HT-29 (cell line): ENCODE results near the gene TAGLN2. TPM values are rescaled to one million over a fixed set of nuclear protein-coding genes. Genes with fewer than 3 reads are reported as not detected.

Experiments used
- DNase-seq: peaks from one replicate; pipeline ENCODE4 v3.0.0-alpha.2; 2015; ENCODE audit warnings: low spot score
- total RNA-seq: library from RNA; depleted of rRNA; stranded (reverse); fragments of >200 nt; shearing (Covaris generic); gene quantifications from 2 replicates; pipeline ENCODE4 v1.2.3, GENCODE V29; 2014

Gene TAGLN2
- total RNA-seq, 1 experiment from 2014 or later = 828 TPM

DNA sequence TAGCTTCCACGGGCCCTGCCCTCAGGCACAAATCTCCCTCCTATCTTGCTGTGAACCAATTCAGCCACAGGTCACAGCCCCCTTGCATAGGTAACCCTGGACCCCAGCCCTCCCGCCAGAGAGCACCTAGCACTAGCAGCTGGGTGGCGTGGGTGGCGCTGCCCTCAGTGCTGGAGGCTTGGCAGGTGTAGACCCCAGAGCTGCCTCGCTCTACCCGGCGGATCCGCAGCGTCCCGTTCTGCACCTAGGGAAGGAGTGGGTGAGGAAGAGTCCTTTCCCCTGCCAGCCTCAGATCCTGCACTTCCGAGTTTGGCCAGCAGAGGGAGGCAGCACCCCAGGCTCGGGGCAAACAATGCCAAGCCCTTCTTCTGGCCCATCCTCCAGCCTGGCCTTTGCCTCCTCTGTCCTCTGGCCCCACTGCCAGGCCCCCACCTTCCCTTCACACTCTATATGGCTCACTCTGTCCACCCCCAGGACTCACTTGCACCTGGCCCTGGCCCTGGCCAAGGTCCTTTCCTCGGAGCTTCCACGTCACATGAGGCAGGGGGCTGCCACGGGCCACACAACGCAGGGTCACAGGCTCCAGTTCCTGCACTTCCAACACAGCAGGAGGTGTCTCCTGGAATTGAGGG, 11.1 kb upstream of the TAGLN2 start:
- DNase-seq = peak; percentile 88

GRCh38 chr1:159935719-159936272, 10.5 kb upstream of the TAGLN2 start:
- peak; percentile 23 for DNase-seq

GRCh38 chr1:159935305-159935704, 10.0 kb upstream of the TAGLN2 start:
- no peak for DNase-seq

DNA sequence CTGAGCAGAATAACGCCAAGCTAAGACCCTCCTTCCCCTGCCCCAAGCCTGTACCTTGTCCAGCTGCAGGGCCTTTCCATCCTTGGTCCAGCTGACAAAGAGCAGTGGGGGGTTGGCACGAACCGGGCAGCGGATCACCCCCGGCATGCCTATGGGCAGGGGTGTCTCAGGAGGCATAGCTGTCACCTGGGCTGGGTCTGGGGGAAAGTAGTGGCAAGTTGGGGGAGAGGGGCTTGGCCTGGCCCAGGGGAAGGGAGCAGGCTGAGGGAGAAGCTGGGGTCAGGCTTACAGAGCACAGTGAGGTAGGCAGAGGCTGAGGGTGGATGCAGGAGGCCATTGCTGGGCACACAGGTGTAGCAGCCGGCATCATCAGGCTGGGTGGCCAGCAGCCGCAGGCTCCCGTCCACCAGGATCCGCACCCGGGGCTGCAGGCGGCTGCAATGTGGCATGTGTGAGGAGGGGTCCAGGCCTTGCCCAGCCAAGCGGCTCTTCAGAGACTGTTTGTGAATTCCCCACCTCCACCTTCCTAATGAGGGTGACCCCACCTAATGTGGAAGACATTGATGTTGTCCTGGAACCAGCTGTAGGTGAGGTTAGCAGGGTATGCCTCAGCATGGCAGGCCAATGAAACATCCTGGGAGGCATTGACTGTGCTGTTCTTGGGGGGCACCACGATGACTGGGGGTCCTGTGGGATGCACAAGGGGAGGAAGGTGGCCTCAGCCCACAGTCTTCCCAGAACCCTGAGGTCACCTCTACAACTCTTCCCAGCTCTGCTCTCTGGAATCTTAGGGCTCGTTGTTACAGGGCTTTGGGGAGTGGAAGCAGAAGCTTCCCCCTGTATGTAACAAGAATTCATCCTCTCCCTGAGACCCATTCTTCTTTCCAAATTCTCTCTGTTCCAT, 9.1 kb upstream of the TAGLN2 start:
- no peak for DNase-seq

DNA sequence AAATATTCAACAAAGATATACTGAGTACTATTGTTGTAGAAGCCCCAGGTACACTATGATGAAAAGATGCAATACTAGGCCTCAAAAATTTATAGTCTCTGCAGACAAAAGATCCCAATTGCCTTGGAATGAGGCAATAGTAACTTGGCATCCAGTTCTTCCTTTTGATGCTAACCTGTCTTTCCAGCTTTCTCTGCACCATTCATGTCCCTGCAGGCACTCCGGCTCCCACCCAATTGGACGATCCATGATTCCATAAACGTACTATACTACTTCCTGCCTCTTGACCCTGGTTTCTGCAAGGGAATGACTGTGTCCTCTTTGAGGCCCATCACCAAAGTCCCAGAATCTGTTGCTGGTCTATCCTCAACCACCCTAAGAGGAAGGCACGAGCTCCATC, 8.0 kb upstream of the TAGLN2 start:
- DNase-seq = no peak

- no peak for DNase-seq
Measured at GRCh38 chr1:159932296-159933285, 7.3 kb upstream of the TAGLN2 start.

GRCh38 chr1:159931795-159932173, 6.5 kb upstream of the TAGLN2 start:
- no peak for DNase-seq

- no peak for DNase-seq
Measured at GRCh38 chr1:159931101-159931794, 5.9 kb upstream of the TAGLN2 start.

DNA sequence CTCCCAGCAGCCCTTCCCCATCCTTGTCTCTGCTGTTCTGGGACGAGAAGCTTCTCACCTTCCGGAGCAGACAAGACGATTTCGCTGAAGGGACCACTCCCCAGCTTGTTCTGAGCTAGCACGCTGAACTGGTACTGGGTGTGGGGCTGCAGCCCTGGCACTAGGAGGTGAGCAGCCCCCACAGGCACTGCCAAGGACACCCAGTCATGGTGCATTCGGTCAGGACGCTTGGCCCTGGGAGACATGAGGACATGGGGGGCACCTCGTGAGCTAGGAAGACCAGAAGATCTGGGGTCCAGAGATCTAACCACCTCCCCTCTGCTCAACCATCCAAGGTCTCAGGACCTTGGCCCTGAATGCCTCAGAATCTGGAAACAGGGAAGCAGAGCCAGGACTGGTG, 5.3 kb upstream of the TAGLN2 start:
- DNase-seq = no peak

DNA sequence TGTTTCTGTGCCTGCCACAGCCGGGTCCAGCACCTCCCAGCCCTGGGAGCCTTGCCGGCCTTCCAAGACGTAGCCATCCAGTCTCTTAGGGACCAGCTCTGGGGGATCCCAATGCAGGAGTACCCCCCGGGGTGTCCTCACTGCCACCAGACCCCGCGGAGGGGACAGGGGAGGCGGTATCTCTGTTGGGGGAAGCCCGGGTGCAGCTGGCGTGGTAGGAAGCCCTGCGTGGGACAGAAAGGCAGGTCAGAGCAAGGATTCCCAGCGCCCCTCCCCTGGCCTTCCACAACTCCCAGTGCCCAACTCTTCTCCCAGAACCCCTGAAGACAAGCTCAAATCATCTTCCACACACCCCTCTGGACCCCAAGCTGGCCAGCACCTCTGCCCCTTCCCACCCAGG, 4.9 kb upstream of the TAGLN2 start:
- DNase-seq = no peak

GRCh38 chr1:159929155-159930051, 4.1 kb upstream of the TAGLN2 start:
- no peak for DNase-seq

DNA sequence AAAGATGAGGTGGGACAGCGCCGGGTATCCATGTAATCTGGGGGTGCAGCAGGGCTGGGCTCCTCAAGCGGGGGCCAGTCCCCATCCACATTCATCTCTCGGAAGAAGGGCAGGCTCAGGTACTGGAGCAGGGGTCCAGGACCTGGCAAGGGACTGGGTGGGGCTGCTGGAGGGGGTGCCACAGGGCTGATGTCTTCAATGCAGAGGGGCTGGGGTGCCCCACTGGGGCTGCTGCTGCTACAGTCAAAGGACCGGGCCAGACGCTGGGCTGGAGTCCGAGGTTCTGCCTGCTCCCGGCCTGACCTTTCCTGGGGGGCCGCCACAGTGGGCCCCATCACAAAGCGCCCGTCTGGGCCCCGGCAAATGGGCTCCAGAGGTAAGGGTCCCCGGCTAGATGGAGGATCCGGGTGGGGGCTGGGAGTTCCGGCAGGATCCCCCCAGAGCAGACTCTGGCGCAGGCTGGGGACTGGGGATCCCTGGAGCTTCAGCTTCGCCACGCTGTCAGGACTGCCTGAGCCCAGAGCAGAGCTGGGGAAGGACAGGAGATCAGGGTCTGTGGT, 3.3 kb upstream of the TAGLN2 start:
- no peak for DNase-seq

DNA sequence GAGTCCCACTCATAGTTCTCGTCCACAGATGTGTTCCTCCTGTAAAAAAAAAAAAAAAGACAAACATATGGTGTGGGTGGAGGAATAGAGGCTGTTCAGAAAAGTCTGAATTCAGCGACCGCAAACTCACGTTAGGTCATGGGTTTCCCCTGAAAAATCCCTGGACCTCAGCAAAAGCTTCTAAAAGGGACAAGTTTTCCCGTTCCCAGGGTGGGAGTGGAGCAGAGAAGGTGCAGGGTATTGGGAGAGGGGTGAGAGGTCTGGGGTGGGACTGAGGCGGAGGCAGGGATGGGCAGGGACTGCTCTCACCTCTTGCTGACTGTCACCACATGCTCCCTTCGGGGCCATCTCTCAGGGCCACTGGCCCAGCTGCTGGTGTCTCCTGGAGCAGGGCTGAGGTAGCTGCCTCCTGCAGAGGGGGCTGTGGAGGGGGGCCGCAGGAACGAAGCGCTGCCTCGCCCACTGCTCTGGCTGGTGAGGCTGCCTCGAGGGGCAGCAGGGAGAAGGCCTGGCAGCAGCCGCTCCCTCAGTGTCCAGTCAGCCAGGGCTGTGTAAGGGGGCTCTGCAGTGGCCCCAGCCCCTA, 2.6 kb upstream of the TAGLN2 start:
- no peak for DNase-seq

DNA sequence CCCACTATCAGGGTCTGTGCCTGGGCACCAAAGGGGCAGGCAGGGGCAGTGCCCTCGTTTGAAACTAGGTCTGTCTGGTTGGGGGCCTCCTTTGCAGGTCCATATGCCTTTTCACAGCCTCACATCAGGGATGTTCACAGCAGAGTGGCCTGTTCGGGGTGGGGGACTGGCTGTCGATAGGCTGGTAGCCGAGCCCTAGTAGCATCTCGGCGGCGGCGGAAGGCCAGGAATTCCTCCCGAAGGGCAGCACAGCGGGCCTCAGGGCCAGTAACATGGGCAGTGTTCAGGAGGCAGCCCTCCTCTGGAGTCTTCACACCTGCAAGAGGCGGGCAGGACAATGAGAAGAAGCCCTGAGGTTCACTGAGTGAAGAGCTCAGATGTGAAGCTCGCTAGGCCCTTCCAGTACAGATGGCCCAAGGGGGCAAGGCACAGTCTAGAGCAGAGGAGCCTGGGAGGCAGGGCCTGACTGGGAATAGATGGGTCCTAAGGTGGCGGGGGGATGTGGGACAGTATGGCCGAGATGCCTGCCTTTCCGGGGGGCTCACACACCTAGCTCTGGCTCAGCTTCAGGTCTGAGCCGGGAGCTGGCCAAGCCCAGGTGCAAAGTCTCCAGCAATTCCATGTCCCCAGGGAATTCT, 2.0 kb upstream of the TAGLN2 start:
- no peak for DNase-seq

- DNase-seq = no peak
Measured at GRCh38 chr1:159925719-159926078, 392 bp upstream of the TAGLN2 start.

DNA sequence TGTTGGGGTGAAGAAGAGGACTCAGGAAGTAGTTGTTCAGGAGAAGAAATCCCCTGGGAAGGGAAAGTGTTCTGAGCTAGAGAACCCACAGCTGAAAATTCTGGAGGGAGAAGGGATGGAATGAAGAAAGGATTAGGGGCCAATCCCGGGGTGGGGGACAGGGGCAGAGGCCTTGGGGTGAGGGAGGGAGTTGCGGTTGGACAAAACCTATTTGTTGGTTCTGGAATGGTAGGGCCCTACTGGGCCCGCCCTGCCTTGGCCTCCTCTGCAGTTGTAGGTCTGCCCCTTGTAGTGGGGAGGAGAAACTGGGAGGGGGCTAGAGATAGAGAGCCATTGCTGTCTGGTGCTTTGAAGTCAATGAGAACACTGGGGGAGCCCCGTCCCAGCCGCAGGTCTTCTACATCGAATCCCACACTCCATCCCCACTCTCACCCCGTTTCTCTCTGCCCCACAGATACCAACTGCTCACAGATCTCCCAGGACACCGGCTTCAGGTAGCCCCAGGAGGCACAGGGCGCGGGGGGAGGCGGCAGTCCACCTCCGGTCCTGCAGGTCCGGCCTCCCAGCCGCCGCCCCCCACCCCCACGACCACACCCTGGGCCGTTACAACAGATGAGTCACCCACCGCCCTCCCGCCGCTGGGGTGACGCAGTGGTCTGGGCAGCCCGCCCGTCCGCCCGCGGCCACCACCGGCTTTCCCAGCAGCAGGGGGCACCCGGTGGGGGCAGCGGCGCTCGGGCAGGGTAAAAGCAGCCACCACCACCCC, 1.1 kb downstream of the TAGLN2 start:
- DNase-seq = peak; percentile 77

GRCh38 chr1:159923203-159924024, 1.9 kb downstream of the TAGLN2 start:
- peak; percentile 86 for DNase-seq
